HEK293 (cell line): ENCODE results near the gene ING4.

Experiments
- ZNF266 ChIP-seq: fragments of 450-650 bp; formaldehyde crosslinking; IDR thresholded peaks from 2 replicates; pipeline ENCODE4 v1.5.1; 2016; ENCODE audit warnings: missing biosample characterization, missing genetic modification characterization, low read depth
- ZNF510 ChIP-seq: fragments of 450-650 bp; formaldehyde crosslinking; IDR thresholded peaks from 2 replicates; pipeline ENCODE4 v1.5.1; 2018; ENCODE audit warnings: mild to moderate bottlenecking, missing genetic modification characterization, missing biosample characterization; ENCODE audit not compliant: insufficient replicate concordance

ING4 gene

GRCh38 chr12:6602526-6602925 is 60.4 kb downstream of the ING4 start (continued):
- TF ChIP-seq ZNF266 (tag by site-specific recombination), result no peak
- no peak for TF ChIP-seq ZNF510 (tag by site-specific recombination)
